HG02571 (cell line): ENCODE measurements around the gene RPS18.

Experiments used
- ATAC-seq: cut with Tn5 transposase; IDR thresholded peaks from one replicate; pipeline ENCODE4 v1.9.1; 2021; ENCODE audit warnings: mild to moderate bottlenecking, moderate library complexity; ENCODE audit not compliant: unreplicated experiment

The RPS18 gene

GRCh38 chr6:33288921-33289783, 17.3 kb downstream of the RPS18 start, which contains the start of the genes PFDN6 and WDR46:
Gene PFDN6, plus strand, starts transcription at chr6:33289601. Its CDS starts 256 bp downstream, at chr6:33289857.
Gene WDR46, minus strand, starts transcription at chr6:33289239. Its CDS starts 69 bp downstream, at chr6:33289170.
- peak; percentile 77 for ATAC-seq

GRCh38 chr6:33289784-33290315, 18.0 kb downstream of the RPS18 start:
- peak; percentile 13 for ATAC-seq

- no peak for ATAC-seq
Measured at GRCh38 chr6:33290459-33290858, 18.6 kb downstream of the RPS18 start.

GRCh38 chr6:33292996-33293682, 21.3 kb downstream of the RPS18 start:
- ATAC-seq: no peak

GRCh38 chr6:33294086-33294823, 22.4 kb downstream of the RPS18 start:
- no peak for ATAC-seq

GRCh38 chr6:33295621-33296369, 23.9 kb downstream of the RPS18 start:
- ATAC-seq: no peak

- no peak for ATAC-seq
Measured at GRCh38 chr6:33296797-33297405, 25.0 kb downstream of the RPS18 start.

GRCh38 chr6:33297406-33297955, 25.6 kb downstream of the RPS18 start:
- no peak for ATAC-seq

GRCh38 chr6:33297956-33298772, 26.3 kb downstream of the RPS18 start:
- no peak for ATAC-seq

GRCh38 chr6:33298773-33299236, 26.9 kb downstream of the RPS18 start, which contains the start of gene RGL2:
Gene RGL2, minus strand, starts transcription at chr6:33298942. Its CDS starts 332 bp downstream, at chr6:33298610.
- ATAC-seq: peak; percentile 29

GRCh38 chr6:33299237-33299944, 27.5 kb downstream of the RPS18 start:
- ATAC-seq: peak; percentile 64

- no peak for ATAC-seq
Measured at GRCh38 chr6:33301877-33302276, 30.0 kb downstream of the RPS18 start.

- ATAC-seq: no peak
Measured at GRCh38 chr6:33304216-33304615, 32.3 kb downstream of the RPS18 start.

GRCh38 chr6:33305052-33305451, 33.2 kb downstream of the RPS18 start:
- no peak for ATAC-seq

- ATAC-seq: no peak
Measured at GRCh38 chr6:33306356-33306755, 34.5 kb downstream of the RPS18 start.

- no peak for ATAC-seq
Measured at GRCh38 chr6:33312361-33313104, 40.7 kb downstream of the RPS18 start.

GRCh38 chr6:33313105-33313708, 41.3 kb downstream of the RPS18 start:
- no peak for ATAC-seq
